GM18951 (cell line): ENCODE measurements around the gene WTAP.

Experiments
- POLR2A ChIP-seq: IDR thresholded peaks from 4 replicates; pipeline ENCODE4 v1.6.1; 2011; ENCODE audit warnings: mild to moderate bottlenecking; ENCODE audit not compliant: insufficient read length, insufficient read depth; ENCODE audit errors: extremely low read depth
- in situ Hi-C: fragments of 300-500 bp; cut with MboI; formaldehyde crosslinking; loops from one replicate; pipeline ENCODE4 v1.12.0; 2022; ENCODE audit warnings: low sequenced_read_pairs, mixed read lengths, inconsistent platforms; ENCODE audit not compliant: unreplicated experiment

The WTAP gene

GRCh38 chr6:159797554-159797953 is 70.2 kb downstream of the WTAP start:
- in situ Hi-C loops = no loop called here
- no peak for TF ChIP-seq POLR2A

- in situ Hi-C loops = no loop called here
- no peak for TF ChIP-seq POLR2A
Observed at GRCh38 chr6:159800141-159800865, 73.0 kb downstream of the WTAP start, which contains the start of gene PNLDC1. Gene PNLDC1, plus strand, starts transcription at chr6:159800276. Its CDS starts 32 bp downstream, at chr6:159800308.

GRCh38 chr6:159801935-159802334 is 74.6 kb downstream of the WTAP start:
- in situ Hi-C loops = no loop called here
- TF ChIP-seq POLR2A = no peak

GRCh38 chr6:159804504-159804903 is 77.2 kb downstream of the WTAP start:
- TF ChIP-seq POLR2A = no peak
- in situ Hi-C loops = no loop called here

GRCh38 chr6:159805440-159806020 is 78.2 kb downstream of the WTAP start:
- no peak for TF ChIP-seq POLR2A
- in situ Hi-C loops = no loop called here
